ENCODE data around the gene TAF4B. TPM values are rescaled to one million over a fixed set of nuclear protein-coding genes. Genes with fewer than 3 reads are reported as not detected.

TAF4B gene
- total and polyA plus RNA-seq, 4 donors, result 0.10 to 4.3 (median 0.30) TPM

GRCh38 chr18:26293982-26294381, 67.7 kb downstream of the TAF4B start (continued):
- TF ChIP-seq, protein P1, sequence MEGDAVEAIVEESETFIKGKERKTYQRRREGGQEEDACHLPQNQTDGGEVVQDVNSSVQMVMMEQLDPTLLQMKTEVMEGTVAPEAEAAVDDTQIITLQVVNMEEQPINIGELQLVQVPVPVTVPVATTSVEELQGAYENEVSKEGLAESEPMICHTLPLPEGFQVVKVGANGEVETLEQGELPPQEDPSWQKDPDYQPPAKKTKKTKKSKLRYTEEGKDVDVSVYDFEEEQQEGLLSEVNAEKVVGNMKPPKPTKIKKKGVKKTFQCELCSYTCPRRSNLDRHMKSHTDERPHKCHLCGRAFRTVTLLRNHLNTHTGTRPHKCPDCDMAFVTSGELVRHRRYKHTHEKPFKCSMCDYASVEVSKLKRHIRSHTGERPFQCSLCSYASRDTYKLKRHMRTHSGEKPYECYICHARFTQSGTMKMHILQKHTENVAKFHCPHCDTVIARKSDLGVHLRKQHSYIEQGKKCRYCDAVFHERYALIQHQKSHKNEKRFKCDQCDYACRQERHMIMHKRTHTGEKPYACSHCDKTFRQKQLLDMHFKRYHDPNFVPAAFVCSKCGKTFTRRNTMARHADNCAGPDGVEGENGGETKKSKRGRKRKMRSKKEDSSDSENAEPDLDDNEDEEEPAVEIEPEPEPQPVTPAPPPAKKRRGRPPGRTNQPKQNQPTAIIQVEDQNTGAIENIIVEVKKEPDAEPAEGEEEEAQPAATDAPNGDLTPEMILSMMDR (IDR thresholded peaks at IDR 0.05; ENCODE audit: low read depth, low read length, missing input control), result no peak
- no peak for TF ChIP-seq RXRA (IDR thresholded peaks at IDR 0.05)
- TF ChIP-seq RAD21 (IDR thresholded peaks at IDR 0.05), result no peak
- no peak for TF ChIP-seq JUND (IDR thresholded peaks at IDR 0.05)
- no peak for TF ChIP-seq FOXA2 (IDR thresholded peaks at IDR 0.05)
- no peak for TF ChIP-seq ATF3 (IDR thresholded peaks at IDR 0.05)

GRCh38 chr18:26298107-26298506, 71.9 kb downstream of the TAF4B start:
- Histone ChIP-seq H3K9ac (ENCODE audit: low read depth in 1 of 2, low read length in 2 of 2) (no peak overlapping the region), H3K36me3 (ENCODE audit: control insufficient read depth in 4 of 4, insufficient read depth in 3 of 4, low read depth in 1 of 4, low read length in 3 of 4) (no peaks in the 10 kb centered on the region), H3K4me1 (ENCODE audit: control insufficient read depth in 4 of 4, insufficient read depth in 4 of 4, low read length in 3 of 4) (no peaks in the 10 kb centered on the region), H3K4me3 (ENCODE audit: low read depth in 1 of 3, low read length in 3 of 3) (no peak overlapping the region), H3K27me3 (ENCODE audit: control insufficient read depth in 4 of 4, insufficient read depth in 4 of 4, low read length in 3 of 4) (no peaks in the 10 kb centered on the region), H3K27ac (ENCODE audit: low read depth in 1 of 2, low read length in 2 of 2) (no peak overlapping the region), H3K9me3 (ENCODE audit: control insufficient read depth in 4 of 4, low read length in 3 of 4) (no peaks in the 10 kb centered on the region)
- 94% methylated on average over 8 of the region's 8 CpGs for whole genome bisulfite sequencing
- no peak for DNase-seq (ENCODE audit: low spot score)
- TF ChIP-seq ATF3 (IDR thresholded peaks at IDR 0.05) (no peak), RXRA (IDR thresholded peaks at IDR 0.05) (no peak), HNF4G (IDR thresholded peaks at IDR 0.05) (no peak), REST (IDR thresholded peaks at IDR 0.05) (no peak)
- TF ChIP-seq, protein P1 (IDR thresholded peaks at IDR 0.05; ENCODE audit: low read depth, low read length, missing input control), result no peak
- TF ChIP-seq, protein P2, sequence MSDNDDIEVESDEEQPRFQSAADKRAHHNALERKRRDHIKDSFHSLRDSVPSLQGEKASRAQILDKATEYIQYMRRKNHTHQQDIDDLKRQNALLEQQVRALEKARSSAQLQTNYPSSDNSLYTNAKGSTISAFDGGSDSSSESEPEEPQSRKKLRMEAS (IDR thresholded peaks at IDR 0.05), result no peak

DNA sequence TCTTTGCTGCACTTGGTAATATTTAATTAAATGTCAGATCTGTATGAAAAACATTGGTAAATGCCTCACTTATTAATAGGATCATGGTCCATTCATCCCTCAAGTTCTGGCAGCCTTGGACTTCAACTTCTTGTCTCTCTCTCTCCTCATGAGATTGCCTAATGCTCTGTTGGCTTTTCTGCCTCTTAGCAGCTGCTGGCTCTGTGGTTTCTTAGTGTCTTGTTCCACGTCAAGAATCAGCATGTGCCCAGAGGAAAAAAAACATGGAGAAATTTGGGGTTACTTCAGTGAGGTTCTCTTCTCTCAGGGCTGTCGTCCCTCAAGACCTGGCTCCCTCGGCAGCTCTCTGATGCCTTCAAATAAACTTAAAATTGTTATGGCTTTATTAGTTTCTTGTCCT, 75.4 kb downstream of the TAF4B start:
- 66% methylated on average over 3 of the region's 3 CpGs for WGBS
- no peak overlapping the region for H3K27ac ChIP-seq (ENCODE audit: low read depth in 1 of 2, low read length in 2 of 2)
- H3K4me1 ChIP-seq (ENCODE audit: control insufficient read depth in 4 of 4, insufficient read depth in 4 of 4, low read length in 3 of 4), result no peaks in the 10 kb centered on the region
- no peaks in the 10 kb centered on the region for H3K9me3 ChIP-seq (ENCODE audit: control insufficient read depth in 4 of 4, low read length in 3 of 4)
- no peaks in the 10 kb centered on the region for H3K27me3 ChIP-seq (ENCODE audit: control insufficient read depth in 4 of 4, insufficient read depth in 4 of 4, low read length in 3 of 4)
- no peak overlapping the region for H3K9ac ChIP-seq (ENCODE audit: low read depth in 1 of 2, low read length in 2 of 2)
- H3K36me3 ChIP-seq (ENCODE audit: control insufficient read depth in 4 of 4, insufficient read depth in 3 of 4, low read depth in 1 of 4, low read length in 3 of 4), result no peaks in the 10 kb centered on the region
- DNase-seq (ENCODE audit: low spot score), result no peak
- no peak overlapping the region for H3K4me3 ChIP-seq (ENCODE audit: low read depth in 1 of 3, low read length in 3 of 3)
- TF ChIP-seq, protein P2 (IDR thresholded peaks at IDR 0.05), result no peak
- TF ChIP-seq TAF1 (conservative IDR thresholded peaks at IDR 0.05), result no peak
- TF ChIP-seq HNF4A (conservative IDR thresholded peaks at IDR 0.05), result no peak
- no peak for TF ChIP-seq RAD21 (IDR thresholded peaks at IDR 0.05)
- TF ChIP-seq ZBTB33 (IDR thresholded peaks at IDR 0.05), result no peak
- no peak for TF ChIP-seq GABPA (IDR thresholded peaks at IDR 0.05 in 1 of 2, conservative IDR thresholded peaks at IDR 0.05 in 1 of 2)
- TF ChIP-seq NR2F2 (IDR thresholded peaks at IDR 0.05), result no peak
- TF ChIP-seq, protein P1 (IDR thresholded peaks at IDR 0.05; ENCODE audit: low read depth, low read length, missing input control), result no peak
- TF ChIP-seq HNF4G (IDR thresholded peaks at IDR 0.05), result no peak
- no peak for TF ChIP-seq FOXA1 (IDR thresholded peaks at IDR 0.05)
- no peak for TF ChIP-seq SP1 (IDR thresholded peaks at IDR 0.05)
